ENCODE measurements around the gene CAV2.

Gene CAV2

GRCh38 chr7:116455009-116455408 is 44.5 kb upstream of the CAV2 start:
- TF ChIP-seq SIN3A (IDR thresholded peaks at IDR 0.05; ENCODE audit: borderline replicate concordance, insufficient read depth, low read length) (no peak), REST (IDR thresholded peaks at IDR 0.05; ENCODE audit: insufficient read depth in 1 of 2, low read depth in 2 of 2, low read length in 2 of 2) (no peak), TAF1 (IDR thresholded peaks at IDR 0.05; ENCODE audit: borderline replicate concordance, insufficient read depth, low read length) (no peak), POLR2AphosphoS5 (IDR thresholded peaks at IDR 0.05; ENCODE audit: low read depth, low read length) (no peak), FOXP2 (optimal IDR thresholded peaks at IDR 0.05; ENCODE audit: borderline replicate concordance, extremely low read depth, extremely low read length, insufficient read depth) (no peak)

- TF ChIP-seq TAF1 (IDR thresholded peaks at IDR 0.05; ENCODE audit: borderline replicate concordance, insufficient read depth, low read length) (no peak), REST (IDR thresholded peaks at IDR 0.05; ENCODE audit: insufficient read depth in 1 of 2, low read depth in 2 of 2, low read length in 2 of 2) (no peak)
Observed at GRCh38 chr7:116455499-116455898, 44.0 kb upstream of the CAV2 start.

GRCh38 chr7:116461500-116461899 is 38.0 kb upstream of the CAV2 start:
- TF ChIP-seq SIN3A (IDR thresholded peaks at IDR 0.05; ENCODE audit: borderline replicate concordance, insufficient read depth, low read length) (no peak), POLR2AphosphoS5 (IDR thresholded peaks at IDR 0.05; ENCODE audit: low read depth, low read length) (no peak), TAF1 (IDR thresholded peaks at IDR 0.05; ENCODE audit: borderline replicate concordance, insufficient read depth, low read length) (no peak), REST (IDR thresholded peaks at IDR 0.05; ENCODE audit: insufficient read depth in 1 of 2, low read depth in 2 of 2, low read length in 2 of 2) (no peak), FOXP2 (optimal IDR thresholded peaks at IDR 0.05; ENCODE audit: borderline replicate concordance, extremely low read depth, extremely low read length, insufficient read depth) (no peak)

GRCh38 chr7:116463956-116464355 is 35.6 kb upstream of the CAV2 start:
- no peak for TF ChIP-seq SIN3A (IDR thresholded peaks at IDR 0.05; ENCODE audit: borderline replicate concordance, insufficient read depth, low read length)
- no peak for TF ChIP-seq POLR2AphosphoS5 (IDR thresholded peaks at IDR 0.05; ENCODE audit: low read depth, low read length)
- no peak for TF ChIP-seq FOXP2 (optimal IDR thresholded peaks at IDR 0.05; ENCODE audit: borderline replicate concordance, extremely low read depth, extremely low read length, insufficient read depth)
- TF ChIP-seq TAF1 (IDR thresholded peaks at IDR 0.05; ENCODE audit: borderline replicate concordance, insufficient read depth, low read length), result no peak
- TF ChIP-seq REST (IDR thresholded peaks at IDR 0.05; ENCODE audit: insufficient read depth in 1 of 2, low read depth in 2 of 2, low read length in 2 of 2), result no peak

GRCh38 chr7:116464375-116464774 is 35.2 kb upstream of the CAV2 start:
- no peak for TF ChIP-seq SIN3A (IDR thresholded peaks at IDR 0.05; ENCODE audit: borderline replicate concordance, insufficient read depth, low read length)

All from PFSK-1 (cell line).